SIG-M5 treated with dmso at 0.1 percent for 504 hours (cell line): ENCODE data around the gene PRRG2.
A peak's percentile ranks its signal among the peaks of the same experiment; 100 is the strongest.

Experiments
- DNase-seq: peaks from one replicate; lab custom pipeline; 2025; ENCODE audit not compliant: unreplicated experiment; lab: John Stamatoyannopoulos, UW

PRRG2 gene

DNA sequence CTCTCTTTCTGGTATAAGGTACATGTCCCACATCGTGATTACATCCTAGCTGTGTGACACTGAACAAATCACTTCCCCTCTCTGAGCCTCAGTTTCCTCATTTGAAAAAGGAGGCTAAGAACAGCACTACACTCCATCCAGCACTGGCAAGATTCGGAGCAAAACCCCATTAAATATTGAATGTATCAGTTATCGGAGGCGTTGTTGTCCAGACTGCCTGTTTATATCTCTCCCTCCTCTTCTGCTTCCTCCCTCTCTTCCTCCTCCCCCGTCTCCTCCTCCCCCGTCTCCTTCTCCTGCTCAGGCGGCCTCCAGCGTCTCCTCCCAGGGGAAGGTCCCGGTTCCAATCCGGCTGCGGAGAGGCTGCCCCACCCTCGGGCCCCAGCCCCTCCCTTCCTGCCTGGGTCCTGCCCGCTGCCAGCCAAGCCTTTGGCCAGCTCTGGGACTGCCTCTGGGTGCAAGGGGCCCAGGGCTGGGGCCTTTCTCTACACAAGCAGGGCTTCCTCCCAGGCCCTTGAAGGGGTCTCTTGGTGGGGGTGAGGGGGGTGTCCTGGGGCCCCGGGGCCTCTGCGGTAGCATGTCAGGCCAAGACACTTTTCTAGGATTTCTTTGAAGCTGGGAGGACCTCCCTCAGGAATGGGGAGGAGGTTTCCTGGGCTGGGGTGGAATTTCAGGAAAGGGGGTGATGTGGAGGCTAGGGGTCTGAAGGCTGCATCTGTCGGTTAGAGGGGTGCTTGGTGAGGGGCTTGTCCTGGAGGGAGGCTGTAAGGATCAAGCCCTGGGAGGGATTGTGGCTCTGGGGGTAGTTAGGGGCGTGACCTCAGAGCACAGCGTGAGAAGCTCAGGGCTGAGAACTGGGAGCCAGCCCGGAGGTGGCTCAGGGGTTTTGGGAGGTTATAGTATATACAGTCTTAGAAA is 57.0 kb downstream of the PRRG2 start:
- peak; percentile 19 for DNase-seq

GRCh38 chr19:49639401-49640112 is 58.4 kb downstream of the PRRG2 start:
- no peak for DNase-seq

GRCh38 chr19:49640113-49640898 is 59.2 kb downstream of the PRRG2 start, which contains the start of gene RRAS:
Gene RRAS (minus strand): TSS chr19:49640143. CDS start chr19:49640098, 45 bp downstream.
- DNase-seq, result peak; percentile 100
